NCI-H146 (cell line): Measurements from ENCODE around the gene EFHC2.
"Not testable (repeated sequence)": the region's sequence is repeated elsewhere in the genome, so short reads cannot be mapped to it uniquely, and the experiment has no call there.

Source experiments
- DNase-seq: peaks from one replicate; lab custom pipeline; 2025; lab: John Stamatoyannopoulos, UW

The EFHC2 gene

DNA sequence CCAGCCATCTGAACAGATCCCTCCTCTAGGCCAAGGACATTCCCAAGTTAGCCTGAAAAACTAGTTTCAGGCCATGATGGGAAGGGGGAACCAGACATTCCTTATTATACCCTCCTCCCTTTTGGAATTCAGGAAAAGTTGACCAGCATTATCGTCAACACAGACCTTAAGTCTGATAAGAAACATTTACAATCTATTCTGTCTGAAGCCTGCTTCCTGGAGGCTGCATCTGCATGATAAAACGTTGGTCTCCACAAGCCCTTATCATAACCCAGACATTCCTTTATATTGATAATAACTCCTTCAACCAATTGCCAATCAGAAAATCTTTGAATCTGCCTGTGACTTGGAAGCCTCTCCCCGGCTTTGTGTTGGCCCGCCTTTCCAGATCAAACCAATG is 44.3 kb downstream of the EFHC2 start:
- DNase-seq, result no peak

- no peak for DNase-seq
Measured at GRCh38 chrX:44291468-44292092, 51.9 kb downstream of the EFHC2 start.

- DNase-seq, result no peak
Measured at GRCh38 chrX:44290718-44291117, 52.8 kb downstream of the EFHC2 start.

GRCh38 chrX:44282753-44283152 is 60.7 kb downstream of the EFHC2 start:
- no peak for DNase-seq

- no peak for DNase-seq
Measured at GRCh38 chrX:44280116-44280515, 63.4 kb downstream of the EFHC2 start.

DNA sequence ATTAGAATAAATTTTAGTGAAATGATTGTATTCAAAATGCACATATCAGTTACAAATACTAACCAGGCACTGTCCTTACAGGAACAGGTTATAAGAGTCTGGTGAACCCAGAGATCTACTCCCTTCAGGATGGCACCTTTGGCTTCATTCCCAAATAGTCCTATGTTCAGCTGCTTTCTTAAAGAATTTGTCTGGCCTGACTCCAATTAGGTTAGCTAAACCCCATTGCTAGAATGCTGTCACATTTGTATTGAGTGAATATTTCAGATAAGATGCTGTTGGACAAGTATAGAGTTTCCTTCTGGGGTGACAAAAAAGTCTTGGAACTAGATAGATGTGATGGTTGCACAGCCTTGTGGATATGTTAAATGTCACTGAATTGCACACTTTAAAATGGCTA is 69.4 kb downstream of the EFHC2 start:
- no peak for DNase-seq

- DNase-seq, result no peak
Measured at GRCh38 chrX:44267861-44268260, 75.6 kb downstream of the EFHC2 start.

- DNase-seq, result no peak
Measured at GRCh38 chrX:44267116-44267515, 76.4 kb downstream of the EFHC2 start.

DNA sequence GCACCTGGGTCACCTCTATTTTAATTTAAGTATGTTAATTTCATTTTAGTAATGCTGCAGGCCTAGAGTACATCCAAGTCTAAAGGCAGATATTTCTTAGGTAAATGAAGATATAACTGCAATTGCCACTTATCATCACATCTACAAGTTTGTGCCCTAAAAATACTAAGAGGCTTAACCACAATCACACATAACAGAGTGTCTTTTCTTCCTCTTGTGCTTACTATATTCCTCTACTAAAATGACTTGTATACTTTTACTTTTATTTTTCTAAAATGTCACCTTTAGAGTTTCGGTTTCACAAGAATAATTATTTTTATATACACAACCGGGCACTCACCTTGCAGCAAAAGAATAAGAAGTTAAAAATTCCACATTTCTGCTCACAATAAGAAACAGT is 77.9 kb downstream of the EFHC2 start:
- DNase-seq, result no peak

- DNase-seq, result no peak
Measured at GRCh38 chrX:44264936-44265335, 78.5 kb downstream of the EFHC2 start.

DNA sequence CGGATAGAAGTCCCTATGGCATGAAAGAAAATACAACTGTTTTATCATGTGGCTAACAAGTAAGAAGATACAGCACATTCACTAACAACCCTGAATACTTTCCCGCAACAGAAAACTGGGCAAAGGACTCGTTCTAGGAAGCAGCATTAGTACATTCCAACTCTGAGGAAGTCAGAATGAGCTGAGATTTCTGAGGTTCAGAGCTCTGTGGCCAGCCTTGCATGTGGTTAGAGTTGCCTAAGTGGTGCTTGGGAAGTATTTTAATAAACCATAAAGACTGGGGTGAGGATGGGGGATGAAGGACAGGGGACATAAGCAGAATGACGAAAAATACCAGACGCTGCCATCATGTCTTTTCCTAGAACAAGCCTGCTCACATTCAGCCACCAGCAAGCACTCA is 82.2 kb downstream of the EFHC2 start:
- no peak for DNase-seq

DNA sequence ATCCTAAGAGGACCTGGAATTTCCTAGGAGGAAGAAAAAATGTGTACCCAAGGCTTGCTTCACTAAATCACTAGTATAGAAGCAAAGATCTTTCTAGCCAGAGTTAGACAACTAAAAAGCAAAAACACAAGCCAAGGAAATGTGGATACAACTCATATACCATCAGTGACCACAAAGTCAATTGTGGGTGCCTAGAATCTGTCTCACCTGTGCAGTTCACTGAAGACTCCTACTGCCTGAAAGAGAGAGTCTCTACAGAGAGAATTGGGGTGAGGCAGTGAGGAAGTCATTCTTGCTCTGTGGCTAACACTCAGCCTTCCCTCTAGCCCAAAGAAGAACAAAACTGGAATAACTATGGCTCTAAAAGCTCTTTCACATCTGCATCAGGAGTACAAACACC is 82.9 kb downstream of the EFHC2 start:
- no peak for DNase-seq

- DNase-seq, result not testable (repeated sequence)
Measured at GRCh38 chrX:44255742-44256141, 87.7 kb downstream of the EFHC2 start.

DNA sequence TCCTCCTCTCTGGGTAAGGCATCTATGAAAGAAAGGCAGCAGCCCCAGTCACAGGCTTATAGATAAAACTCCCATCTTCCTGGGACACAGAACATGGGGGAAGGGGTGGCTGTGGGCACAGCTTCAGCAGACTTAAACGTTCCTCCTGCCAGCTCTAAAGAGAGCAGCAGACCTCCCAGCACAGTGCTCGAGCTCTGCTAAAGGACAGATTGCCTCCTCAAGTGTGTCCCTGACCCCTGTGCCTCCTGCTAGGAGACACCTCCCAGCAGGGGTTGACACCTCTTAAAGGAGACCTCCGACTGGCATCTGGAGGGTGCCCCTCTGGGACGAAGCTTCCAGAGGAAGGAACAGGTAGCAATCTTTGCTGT is 89.9 kb downstream of the EFHC2 start:
- no peak for DNase-seq

GRCh38 chrX:44252688-44253574 is 90.5 kb downstream of the EFHC2 start:
- DNase-seq, result not testable (repeated sequence)

DNA sequence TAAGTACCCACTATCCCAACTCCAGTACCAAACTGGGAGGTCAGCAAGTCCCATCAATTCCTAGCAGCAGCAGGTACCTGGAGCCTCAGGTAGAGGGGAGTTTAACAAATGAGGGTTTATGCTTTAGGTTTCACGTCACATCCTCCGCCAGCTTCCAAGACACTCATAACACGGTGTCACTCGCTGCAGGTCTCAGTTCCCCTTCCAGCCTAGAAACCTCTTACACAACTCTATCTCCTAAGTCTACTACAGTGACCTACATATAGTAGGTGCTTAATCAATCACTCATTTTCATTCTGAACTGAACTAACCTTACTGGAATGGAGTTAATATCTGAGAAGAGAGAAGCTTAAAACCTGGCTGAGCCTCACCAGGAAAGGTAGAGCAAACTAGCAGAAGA is 96.0 kb downstream of the EFHC2 start:
- DNase-seq, result no peak

DNA sequence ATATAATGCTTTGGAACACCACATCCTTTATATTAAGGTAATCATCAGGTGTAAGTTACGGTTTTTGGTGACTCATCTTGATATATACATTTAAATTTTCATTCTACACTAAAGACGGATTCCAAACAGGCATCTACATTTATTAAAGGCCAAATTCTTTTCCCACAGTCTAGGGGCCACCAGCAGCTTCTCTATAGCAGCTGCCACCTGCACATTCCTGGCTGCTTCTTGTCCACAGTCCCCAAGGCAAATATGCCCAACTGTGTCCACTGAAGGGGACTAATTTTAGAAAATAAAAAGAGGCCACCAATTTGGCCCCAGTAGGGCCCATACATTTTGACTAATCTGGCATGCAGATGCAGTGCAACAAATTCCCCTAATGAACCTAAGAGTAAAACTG is 96.6 kb downstream of the EFHC2 start:
- no peak for DNase-seq

- DNase-seq, result no peak
Measured at GRCh38 chrX:44245733-44246132, 97.7 kb downstream of the EFHC2 start.

GRCh38 chrX:44244008-44244407 is 99.5 kb downstream of the EFHC2 start:
- no peak for DNase-seq

DNA sequence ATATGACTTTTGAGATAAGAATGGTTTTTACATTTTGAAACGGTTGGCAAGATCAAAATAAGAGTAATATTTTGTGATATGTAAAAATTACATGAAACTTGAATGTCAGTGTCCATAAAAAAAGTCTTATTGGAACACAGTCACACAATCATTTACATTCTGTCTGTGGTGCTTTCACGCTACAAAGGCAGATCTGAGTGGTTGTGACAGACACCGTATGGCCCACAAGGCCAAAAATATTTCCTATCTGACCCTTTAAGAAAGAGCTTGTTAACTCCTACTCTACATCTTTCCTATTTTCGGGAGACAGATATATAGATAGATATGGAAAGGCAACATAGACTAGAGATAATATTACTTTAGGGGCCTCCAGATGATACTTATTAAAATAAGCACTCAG is 101.9 kb downstream of the EFHC2 start:
- DNase-seq, result no peak

GRCh38 chrX:44240036-44240435 is 103.4 kb downstream of the EFHC2 start:
- no peak for DNase-seq

- no peak for DNase-seq
Measured at GRCh38 chrX:44239036-44239435, 104.4 kb downstream of the EFHC2 start.

DNA sequence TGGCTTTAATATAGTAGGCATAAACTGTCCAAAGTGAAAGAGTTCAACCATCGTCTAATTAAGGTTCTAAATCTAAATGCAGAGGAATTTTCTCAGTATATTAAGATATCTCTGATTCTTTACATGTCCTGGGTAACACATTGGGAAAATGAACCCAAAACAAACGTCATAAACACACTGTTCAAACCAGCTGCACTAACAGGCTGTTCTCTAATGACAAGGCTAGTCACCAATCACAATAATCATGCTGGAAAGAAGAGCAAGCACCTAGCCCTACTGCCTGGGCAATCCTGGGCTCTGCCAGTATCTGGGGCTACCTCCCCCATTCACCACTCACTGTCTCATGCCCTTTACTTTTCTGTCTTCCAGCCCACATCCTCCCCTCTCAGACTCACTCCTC is 107.9 kb downstream of the EFHC2 start:
- DNase-seq, result no peak

DNA sequence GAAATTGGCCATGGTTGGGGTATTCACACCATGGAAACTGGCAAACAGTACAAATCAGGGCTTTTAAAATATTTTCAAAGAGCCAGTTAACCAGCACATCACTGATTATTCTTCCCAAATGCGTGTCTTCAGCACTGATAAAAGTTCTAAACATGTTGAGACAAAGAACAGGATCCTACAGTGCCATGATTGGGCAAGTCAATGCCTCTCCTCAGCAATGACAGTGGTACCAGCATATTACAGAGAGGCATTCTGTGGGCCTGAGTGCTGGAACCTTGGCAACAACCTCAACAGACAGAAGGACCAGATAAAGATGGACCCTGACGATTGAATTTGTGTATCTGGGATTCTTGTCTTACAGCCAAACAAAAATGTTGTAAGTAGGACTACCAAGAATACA is 108.9 kb downstream of the EFHC2 start:
- no peak for DNase-seq
